DND-41 (cell line): ENCODE results near the gene PPP1R12A.
"Not testable (repeated sequence)": the region's sequence is repeated elsewhere in the genome, so short reads cannot be mapped to it uniquely, and the experiment has no call there.

Experiments used
- ATAC-seq: fragments of 200-7000 bp; cut with Tn5 transposase; 3 replicates; pipeline ENCODE4 v1.9.1; 2021; ENCODE audit warnings: low read depth; ENCODE audit not compliant: insufficient read depth
- DNase-seq: peaks from one replicate; pipeline ENCODE4 v3.0.0-alpha.2; 2020
- H2AFZ ChIP-seq: 2 replicates; pipeline ENCODE4 v1.6.0; 2012; ENCODE audit warnings: low read depth, low read length
- H3K27ac ChIP-seq: 2 replicates; pipeline ENCODE4 v1.5.1; 2012; ENCODE audit warnings: low read length, inconsistent platforms
- H3K27me3 ChIP-seq: fragments of 200-600 bp; sonication (generic); 2 replicates; pipeline ENCODE4 v1.6.0; 2012; ENCODE audit warnings: low read length, mild to moderate bottlenecking, inconsistent platforms; ENCODE audit not compliant: insufficient read depth, poor library complexity
- H3K36me3 ChIP-seq: 2 replicates; pipeline ENCODE4 v1.5.1; 2012; ENCODE audit warnings: low read length, inconsistent platforms; ENCODE audit not compliant: insufficient read depth
- H3K4me1 ChIP-seq: 2 replicates; pipeline ENCODE4 v1.5.1; 2012; ENCODE audit warnings: mild to moderate bottlenecking, low read length; ENCODE audit not compliant: insufficient read depth
- H3K4me2 ChIP-seq: 2 replicates; pipeline ENCODE4 v1.6.0; 2012; ENCODE audit warnings: mild to moderate bottlenecking, moderate library complexity, low read length, inconsistent platforms; ENCODE audit not compliant: insufficient read depth
- H3K4me3 ChIP-seq, 2 experiments: fragments of 200-600 bp in 1 of 2; shearing (Covaris generic) in 1 of 2; 2 replicates each; pipeline ENCODE4 v1.5.1; 2012 to 2016; ENCODE audit warnings: inconsistent platforms in 2 of 2, low read length in 2 of 2, mild to moderate bottlenecking in 2 of 2, low read depth in 1 of 2, moderate library complexity in 1 of 2
- H3K79me2 ChIP-seq: 2 replicates; pipeline ENCODE4 v1.6.0; 2012; ENCODE audit warnings: low read length, inconsistent platforms; ENCODE audit not compliant: insufficient read depth
- H3K9ac ChIP-seq: 2 replicates; pipeline ENCODE4 v1.6.0; 2012; ENCODE audit warnings: low read depth, mild to moderate bottlenecking, inconsistent platforms, low read length, moderate library complexity
- H3K9me3 ChIP-seq: 2 replicates; pipeline ENCODE4 v1.5.1; 2012; ENCODE audit warnings: low read length, moderate library complexity, mild to moderate bottlenecking, inconsistent platforms; ENCODE audit not compliant: insufficient read depth, severe bottlenecking
- H4K20me1 ChIP-seq: 2 replicates; pipeline ENCODE4 v1.6.0; 2012; ENCODE audit warnings: low read length; ENCODE audit not compliant: insufficient read depth
- EZH2 ChIP-seq: IDR thresholded peaks from 3 replicates; pipeline ENCODE4 v1.6.1; 2012; ENCODE audit warnings: borderline replicate concordance, low read depth, mild to moderate bottlenecking, moderate library complexity, low read length, inconsistent platforms; ENCODE audit not compliant: severe bottlenecking
- TF ChIP-seq, protein P1 (sequence below): IDR thresholded peaks from 2 replicates; pipeline ENCODE4 v1.5.1; 2012; ENCODE audit warnings: borderline replicate concordance, low read length, moderate library complexity, mild to moderate bottlenecking; ENCODE audit not compliant: poor library complexity, severe bottlenecking; ENCODE audit errors: extremely low read depth

PPP1R12A gene

DNA sequence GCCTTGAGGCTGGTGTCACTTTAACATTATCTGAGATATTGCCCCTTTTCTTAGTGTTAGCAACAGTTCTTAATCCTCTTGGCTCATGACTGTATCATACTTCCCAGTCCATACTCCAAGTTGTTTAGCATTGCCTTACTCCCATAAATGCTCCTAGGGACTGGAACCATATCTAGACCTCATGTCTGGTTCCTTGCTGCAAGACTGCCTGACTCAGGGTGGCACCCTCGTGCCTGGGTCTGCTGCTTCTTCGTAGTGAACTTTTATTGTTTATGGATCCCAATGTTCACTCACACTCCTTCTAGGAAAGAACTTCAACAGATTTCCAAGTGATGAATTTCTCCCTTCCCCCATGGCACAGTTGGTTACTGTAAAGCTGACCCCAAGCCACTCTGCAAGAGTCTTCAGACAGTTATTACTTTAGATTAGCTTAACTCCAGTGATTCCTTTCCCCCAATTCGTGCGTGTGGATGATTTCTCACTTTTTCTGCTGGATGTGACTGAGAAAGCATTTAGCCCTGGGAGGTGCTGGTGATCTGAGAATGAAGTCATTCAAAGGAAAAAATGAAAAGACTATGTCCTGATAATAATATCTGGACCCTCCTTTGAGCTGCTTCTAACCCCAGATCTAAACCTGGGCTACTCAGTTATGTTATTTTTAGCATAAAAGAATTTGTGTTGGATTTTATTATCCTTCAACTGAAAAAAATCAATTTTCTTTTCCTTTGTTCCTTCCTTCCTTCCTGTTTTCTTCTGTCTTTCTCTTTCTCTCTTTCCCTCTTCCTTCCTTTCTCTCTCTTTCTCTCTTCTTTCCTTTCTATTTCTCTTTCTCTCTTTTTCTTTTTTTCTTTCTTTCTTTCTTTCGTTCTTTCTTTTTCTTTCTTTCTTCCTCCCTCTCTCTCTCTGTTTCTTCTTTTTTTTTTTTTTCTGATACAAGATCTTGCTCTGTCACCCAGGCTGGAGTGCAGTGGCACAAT is 47.5 kb upstream of the PPP1R12A start:
- ATAC-seq = no peak
- Histone ChIP-seq H3K9me3 (no peaks in the 10 kb centered on the region), H3K4me3 (no peak overlapping the region), H3K4me1 (no peaks in the 10 kb centered on the region), H3K36me3 (no peaks in the 10 kb centered on the region), H3K4me2 (no peak overlapping the region), H2AFZ (no peak overlapping the region), H3K79me2 (no peaks in the 10 kb centered on the region), H3K27me3 (no peaks in the 10 kb centered on the region), H3K9ac (no peak overlapping the region), H4K20me1 (no peaks in the 10 kb centered on the region), H3K27ac (no peak overlapping the region)
- DNase-seq = no peak
- TF ChIP-seq, protein P1, sequence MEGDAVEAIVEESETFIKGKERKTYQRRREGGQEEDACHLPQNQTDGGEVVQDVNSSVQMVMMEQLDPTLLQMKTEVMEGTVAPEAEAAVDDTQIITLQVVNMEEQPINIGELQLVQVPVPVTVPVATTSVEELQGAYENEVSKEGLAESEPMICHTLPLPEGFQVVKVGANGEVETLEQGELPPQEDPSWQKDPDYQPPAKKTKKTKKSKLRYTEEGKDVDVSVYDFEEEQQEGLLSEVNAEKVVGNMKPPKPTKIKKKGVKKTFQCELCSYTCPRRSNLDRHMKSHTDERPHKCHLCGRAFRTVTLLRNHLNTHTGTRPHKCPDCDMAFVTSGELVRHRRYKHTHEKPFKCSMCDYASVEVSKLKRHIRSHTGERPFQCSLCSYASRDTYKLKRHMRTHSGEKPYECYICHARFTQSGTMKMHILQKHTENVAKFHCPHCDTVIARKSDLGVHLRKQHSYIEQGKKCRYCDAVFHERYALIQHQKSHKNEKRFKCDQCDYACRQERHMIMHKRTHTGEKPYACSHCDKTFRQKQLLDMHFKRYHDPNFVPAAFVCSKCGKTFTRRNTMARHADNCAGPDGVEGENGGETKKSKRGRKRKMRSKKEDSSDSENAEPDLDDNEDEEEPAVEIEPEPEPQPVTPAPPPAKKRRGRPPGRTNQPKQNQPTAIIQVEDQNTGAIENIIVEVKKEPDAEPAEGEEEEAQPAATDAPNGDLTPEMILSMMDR = no peak
- TF ChIP-seq EZH2 = no peak

DNA sequence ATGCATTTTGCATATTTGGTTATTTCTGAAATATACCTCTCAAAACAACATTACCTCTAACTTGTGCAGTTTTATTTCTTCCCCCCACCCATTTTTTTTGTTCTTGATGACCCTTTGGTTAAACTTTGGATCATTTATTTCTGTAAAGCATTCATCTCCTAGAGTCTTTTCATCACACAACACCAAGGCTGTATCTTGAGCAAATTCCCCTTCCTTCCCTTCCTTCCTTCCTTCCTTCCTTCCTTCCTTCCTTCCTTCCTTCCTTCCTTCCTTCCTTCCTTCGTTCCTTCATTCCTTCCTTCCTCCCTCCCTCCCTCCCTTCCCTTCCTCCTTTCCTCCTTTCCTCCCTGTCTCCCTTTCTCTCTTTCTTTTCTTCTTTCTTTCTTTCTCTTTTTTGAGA is 43.8 kb upstream of the PPP1R12A start:
- ATAC-seq = no peak
- no peak overlapping the region for H3K9ac ChIP-seq
- H3K4me1 ChIP-seq = no peaks in the 10 kb centered on the region
- no peak overlapping the region for H3K4me3 ChIP-seq
- H3K9me3 ChIP-seq = no peaks in the 10 kb centered on the region
- peaks cover 3% of the 10 kb centered on the region for H3K27me3 ChIP-seq
- DNase-seq = no peak
- no peaks in the 10 kb centered on the region for H3K36me3 ChIP-seq
- H3K4me2 ChIP-seq = no peak overlapping the region
- no peak overlapping the region for H3K27ac ChIP-seq
- no peaks in the 10 kb centered on the region for H3K79me2 ChIP-seq
- H2AFZ ChIP-seq = no peak overlapping the region
- no peaks in the 10 kb centered on the region for H4K20me1 ChIP-seq
- no peak for TF ChIP-seq EZH2

DNA sequence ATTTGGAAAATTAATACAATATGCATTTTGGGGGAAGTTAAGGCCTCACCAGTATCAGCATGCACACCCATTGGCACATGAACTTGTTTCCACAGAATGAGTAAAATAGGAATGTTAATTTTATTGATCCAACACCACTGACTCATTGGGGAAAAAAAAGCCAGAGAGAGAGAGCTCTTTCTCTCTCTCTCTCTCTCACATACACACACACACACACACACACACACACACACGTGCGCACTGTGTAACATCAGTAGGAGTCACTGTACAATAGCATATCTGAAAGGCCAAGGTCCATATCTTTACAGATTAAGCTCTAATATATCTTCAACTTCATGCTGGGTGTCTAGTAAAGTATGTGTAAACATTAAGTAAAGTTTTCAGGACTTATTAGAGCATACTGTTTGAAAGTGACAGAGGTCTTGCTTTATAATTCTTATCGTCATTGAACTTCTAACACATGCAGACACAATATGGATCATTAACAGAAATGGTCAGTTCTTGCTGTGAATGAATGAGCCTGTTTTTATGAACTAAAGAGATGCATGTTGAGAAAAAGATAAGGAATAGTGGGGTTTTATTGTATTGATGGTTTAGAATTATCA is 43.1 kb upstream of the PPP1R12A start:
- H3K27ac ChIP-seq, H3K36me3 ChIP-seq, H3K9me3 ChIP-seq, H2AFZ ChIP-seq, H4K20me1 ChIP-seq, H3K9ac ChIP-seq, ATAC-seq, H3K27me3 ChIP-seq, H3K4me2 ChIP-seq, H3K4me3 ChIP-seq, DNase-seq, H3K79me2 ChIP-seq, H3K4me1 ChIP-seq: not testable (repeated sequence)

DNA sequence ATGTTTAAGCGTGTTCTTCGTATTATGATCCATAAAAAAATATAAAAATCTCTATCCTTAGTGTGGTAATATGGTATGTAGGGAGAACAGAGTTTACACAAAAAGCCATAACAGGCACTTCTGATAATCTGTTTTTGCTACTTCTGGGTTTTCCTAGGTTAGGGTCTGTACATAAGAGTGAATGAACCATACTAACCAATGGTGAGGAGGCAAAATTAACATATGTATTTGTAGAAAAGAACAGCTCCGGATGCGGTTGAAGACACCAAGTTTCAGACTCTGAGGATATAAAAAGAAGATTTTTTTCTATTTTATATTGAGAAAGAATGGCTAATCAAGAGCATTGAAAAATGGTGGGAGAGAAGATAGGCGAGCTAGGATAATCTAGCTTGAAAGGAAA is 40.2 kb upstream of the PPP1R12A start:
- no peak overlapping the region for H3K4me3 ChIP-seq
- no peak overlapping the region for H3K27ac ChIP-seq
- H3K9ac ChIP-seq = no peak overlapping the region
- H3K27me3 ChIP-seq = peaks cover 3% of the 10 kb centered on the region
- ATAC-seq (no peak), DNase-seq (no peak)
- H3K9me3 ChIP-seq = no peaks in the 10 kb centered on the region
- H3K4me2 ChIP-seq = no peak overlapping the region
- TF ChIP-seq, protein P1 = no peak
- TF ChIP-seq EZH2 = no peak
- H3K79me2 ChIP-seq = no peaks in the 10 kb centered on the region
- H4K20me1 ChIP-seq = no peaks in the 10 kb centered on the region
- H2AFZ ChIP-seq = no peak overlapping the region
- no peaks in the 10 kb centered on the region for H3K36me3 ChIP-seq
- no peaks in the 10 kb centered on the region for H3K4me1 ChIP-seq
